GM18907 (cell line): ENCODE results near the gene IKBKE.

ENCODE experiments used
- ATAC-seq: cut with Tn5 transposase; IDR thresholded peaks from one replicate; pipeline ENCODE4 v1.9.1; 2021; ENCODE audit warnings: mild to moderate bottlenecking, moderate library complexity; ENCODE audit not compliant: unreplicated experiment

IKBKE gene

DNA sequence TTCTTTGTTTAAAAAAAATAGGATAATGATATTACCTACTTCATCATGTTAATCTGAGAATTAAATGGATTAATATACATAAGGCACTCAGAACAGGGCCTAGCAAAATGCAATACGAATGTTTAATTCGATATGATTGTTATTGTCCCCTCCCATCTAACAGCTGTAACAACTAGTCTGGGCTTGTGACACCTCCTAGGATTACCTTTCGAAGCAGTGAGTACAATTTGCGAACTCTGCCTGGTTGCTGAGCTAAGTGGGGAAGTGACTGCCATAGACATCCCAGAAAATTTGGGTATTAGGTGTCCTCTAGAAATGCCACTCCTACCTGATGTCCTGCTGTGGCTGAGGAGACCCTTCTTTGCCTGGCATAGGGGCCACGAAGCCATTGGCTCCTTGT lies 40.1 kb downstream of the IKBKE start:
- no peak for ATAC-seq

DNA sequence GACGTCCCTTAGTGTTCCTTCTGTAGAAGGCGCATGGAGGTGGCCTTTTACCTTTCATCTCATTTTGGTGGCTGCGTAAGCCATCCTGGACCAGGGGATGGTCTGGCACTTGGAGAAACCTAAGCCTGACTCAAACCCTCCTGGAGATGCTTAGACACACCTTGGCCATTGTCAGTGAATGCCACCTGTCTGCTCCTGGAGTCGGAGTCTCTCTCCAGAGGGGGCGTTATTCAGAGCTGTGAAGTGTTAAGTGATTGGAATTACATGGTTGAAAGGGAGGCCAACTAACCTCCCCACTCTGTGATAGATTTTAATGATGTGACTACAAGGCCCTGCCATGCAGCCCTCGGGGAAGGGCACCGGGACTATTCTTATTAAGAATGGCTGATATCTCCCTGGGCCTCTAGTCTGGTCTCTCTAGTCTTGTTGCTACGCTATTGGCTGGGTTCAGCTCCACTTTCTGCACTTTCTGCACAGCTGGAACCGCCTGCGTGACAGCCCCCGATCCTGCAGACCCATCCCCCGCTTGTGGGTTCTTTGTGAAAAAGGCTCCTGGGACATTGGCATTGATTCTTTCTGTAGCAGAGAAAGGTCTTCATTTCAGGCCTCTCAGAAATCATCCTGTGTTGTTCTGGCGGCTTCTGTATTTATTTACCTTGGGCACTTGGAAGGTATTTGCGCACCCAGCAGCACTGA lies 41.2 kb downstream of the IKBKE start:
- no peak for ATAC-seq

DNA sequence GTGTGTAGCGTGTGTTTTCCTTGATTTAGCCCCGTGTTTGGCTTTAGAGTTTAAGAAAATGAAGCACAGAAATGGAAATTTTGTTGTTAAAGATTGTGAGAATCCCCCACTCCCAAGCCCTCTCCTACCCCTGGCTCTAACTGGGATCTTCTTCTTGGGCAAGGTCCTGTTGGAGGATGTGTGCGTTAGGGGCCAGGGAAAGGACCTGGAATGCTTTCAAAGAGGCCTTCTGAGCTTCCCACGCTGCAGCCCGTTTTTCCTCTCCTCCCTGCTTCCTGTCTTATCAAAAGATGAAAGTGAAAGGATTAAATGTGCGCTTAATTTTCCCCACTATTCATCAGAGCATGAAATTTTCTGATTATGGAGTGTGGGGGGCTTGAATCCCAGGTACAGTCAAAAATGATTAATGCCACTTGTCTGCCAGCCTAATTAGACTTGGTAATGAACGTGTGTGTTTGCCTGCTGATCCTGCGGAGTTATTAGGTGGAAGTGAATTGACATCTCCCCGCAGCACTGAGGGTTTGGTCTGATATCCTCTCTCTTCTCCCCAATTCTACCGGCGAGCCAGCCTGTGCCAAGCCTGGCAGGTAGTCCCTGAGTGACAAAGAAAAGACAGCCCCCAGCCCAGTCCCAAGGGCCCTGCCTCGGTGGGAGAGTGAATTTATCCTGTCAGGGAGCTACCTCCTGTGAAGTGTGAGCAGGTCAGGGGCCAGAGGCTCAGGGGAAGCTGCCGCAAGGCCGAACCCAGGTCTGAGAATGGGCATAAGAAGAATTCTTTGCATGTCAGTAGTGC lies 42.0 kb downstream of the IKBKE start:
- ATAC-seq = no peak

DNA sequence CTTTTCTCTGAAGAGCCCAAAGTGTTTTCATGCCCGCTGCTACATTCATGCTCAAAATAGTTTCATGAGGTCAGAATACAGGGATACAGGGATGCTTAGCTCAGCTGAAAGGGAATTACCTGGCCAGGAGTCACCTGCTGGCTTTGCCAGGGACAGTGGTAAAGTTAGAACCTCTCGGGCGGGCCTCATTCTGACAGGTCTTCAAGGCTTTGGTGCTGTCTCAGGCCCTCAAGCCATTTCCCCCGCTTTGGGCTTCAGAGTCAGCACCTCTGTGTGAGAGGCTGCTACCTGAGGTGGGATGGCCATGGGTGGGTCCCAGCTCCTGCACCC lies 42.5 kb downstream of the IKBKE start:
- no peak for ATAC-seq

DNA sequence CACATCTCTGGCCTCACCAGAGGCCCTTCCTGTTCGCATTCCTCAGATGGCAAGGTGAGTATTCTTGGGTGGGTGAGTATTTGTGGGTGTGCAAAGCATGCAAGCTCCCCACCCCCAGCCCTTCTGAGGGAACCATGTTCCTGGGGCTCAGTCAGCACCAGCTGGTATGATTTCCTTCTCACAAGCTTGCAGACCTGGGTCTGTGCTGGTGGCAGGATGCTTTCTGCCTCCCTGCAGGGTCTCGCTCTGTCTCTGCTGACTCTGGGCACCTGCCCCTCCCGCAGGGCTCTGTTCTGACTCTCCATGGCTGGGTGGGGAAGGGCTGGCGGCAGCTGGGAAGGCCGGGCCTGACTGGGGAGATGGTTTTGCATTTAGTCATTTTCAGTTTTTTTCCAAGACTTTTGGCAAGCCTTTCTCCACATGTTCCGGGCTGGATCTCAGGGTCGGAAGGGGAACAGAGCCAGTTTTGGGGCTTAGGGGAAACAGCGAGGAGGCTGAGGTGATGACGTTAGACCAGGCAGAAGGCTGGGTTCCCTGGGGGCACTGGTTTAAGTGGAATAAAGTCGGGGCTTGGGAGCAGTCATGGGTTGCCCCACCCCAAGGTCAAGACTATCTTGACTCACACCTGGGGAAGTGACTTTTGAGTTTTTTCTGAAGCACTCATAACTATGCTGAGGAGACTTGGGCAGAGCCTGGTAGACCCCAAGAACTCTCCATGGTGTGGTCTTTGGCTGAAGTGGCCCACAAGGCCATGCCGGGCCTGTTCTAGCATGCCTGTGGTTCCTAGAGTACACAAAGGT lies 43.2 kb downstream of the IKBKE start:
- ATAC-seq = no peak

DNA sequence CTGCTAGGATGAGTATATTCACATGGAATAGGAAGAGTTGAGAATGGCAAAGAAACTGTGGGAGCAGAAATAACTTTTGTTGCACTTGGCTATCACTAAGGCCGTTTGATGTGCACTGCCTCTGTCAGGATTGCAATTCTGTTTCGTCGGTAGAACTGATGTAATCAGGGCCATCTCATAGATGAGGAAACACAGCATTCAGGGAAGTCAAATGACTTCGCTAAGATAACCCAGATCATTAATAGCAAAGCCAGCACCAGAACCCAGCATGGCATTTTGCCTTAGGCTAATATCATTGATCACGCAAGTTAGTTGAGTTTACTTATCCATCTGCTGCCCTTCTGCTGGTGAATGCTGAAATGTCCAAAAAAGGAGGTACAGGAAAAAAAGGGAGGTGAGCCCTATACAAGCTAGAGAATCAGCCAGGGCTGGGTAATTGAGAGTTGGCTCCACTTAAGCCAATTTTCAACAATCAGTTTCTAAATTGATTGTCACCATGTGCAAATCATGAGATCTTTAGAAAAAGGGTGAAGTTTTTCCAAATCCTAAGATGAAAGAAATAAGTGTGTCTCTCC lies 44.6 kb downstream of the IKBKE start:
- ATAC-seq = no peak

DNA sequence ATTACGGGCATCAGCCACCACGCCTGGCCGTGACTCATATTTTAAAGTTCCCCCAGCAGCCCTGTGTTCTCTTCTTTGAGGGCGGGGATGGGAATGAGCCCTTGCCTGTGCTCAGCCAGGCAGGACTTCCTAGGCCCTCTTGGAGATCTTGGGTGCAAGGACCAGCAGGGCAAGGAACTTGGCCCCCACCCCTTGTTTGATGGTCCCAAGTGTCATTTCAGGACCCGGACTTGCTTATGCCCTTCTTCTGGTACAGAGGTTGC lies 46.4 kb downstream of the IKBKE start:
- no peak for ATAC-seq

DNA sequence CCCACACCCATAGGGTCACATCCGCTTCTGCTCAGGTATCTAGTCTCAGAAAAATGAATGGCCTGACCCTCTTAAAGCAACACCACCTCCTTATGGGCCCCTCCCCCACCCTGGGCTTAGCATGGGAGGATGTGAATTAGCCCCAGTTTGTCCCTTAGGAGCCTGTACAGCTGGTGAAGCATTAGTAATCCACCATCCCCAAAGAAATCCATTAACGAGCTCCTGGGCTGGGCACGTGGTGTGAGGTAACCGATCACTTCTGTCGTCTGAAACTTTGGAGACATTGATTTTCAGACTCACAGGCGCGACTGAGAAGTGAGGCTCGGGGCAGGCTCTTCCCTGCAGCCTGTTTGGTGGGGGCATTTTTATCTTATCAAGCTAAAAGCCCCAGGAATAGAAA lies 47.5 kb downstream of the IKBKE start:
- no peak for ATAC-seq

DNA sequence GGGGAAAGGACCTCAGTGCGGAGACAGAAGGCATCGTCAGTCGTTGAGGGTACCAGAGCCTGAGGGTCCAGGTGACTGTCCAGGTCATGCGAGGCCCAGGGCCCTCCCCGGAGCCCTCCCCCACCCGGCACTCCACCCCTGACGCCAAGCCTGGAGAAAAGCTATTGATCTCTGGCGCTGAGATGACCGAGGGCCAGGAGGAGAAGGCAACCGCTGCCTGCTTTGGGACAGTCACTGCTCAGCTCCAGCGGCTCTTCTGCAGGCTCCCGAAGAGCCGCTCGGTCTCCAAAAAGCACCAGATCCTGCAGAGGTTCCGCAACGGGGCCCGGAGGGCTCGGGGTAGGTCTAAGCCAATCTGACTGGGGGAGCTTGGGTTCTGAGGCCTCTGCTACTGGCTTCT lies 47.9 kb downstream of the IKBKE start:
- ATAC-seq = no peak

DNA sequence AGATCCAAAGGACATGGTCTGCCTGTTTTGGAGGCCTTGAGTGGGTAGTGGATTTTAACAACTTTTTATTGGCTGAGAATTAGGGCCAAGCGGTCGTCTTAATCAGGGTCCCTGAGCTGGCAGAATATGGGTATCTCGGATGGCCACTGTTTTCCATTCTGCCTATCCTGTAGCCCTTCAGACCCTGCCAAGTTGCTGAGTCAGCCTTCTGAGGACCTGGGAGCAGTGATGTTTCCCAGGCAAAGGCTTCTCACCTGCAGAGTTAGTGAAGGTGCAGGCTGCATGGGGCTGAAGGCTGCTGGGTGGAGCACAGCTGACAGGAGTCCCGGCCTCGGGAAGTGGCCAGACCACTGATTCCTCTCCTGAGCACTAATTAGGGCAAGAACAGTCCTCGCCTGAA lies 48.5 kb downstream of the IKBKE start:
- ATAC-seq = no peak

DNA sequence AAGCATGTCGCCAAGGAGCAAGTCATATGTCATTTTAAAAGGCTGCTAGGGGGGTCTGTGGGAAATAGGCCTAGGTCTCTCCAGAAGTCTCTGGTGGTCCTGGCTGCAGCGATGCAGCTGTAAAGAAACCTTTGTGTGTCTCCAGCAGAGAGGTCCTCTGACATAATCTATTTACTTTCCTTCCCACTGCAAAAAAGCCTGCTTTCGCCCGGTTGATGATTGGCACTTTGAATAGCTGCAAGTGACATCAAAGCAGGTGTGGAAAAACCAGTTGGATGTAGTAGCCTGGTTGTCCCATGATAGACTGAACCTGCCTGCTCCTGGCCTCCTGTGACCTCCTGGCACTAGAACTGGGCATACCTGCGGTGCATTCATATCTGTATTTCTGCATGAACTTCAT lies 50.9 kb downstream of the IKBKE start:
- no peak for ATAC-seq

DNA sequence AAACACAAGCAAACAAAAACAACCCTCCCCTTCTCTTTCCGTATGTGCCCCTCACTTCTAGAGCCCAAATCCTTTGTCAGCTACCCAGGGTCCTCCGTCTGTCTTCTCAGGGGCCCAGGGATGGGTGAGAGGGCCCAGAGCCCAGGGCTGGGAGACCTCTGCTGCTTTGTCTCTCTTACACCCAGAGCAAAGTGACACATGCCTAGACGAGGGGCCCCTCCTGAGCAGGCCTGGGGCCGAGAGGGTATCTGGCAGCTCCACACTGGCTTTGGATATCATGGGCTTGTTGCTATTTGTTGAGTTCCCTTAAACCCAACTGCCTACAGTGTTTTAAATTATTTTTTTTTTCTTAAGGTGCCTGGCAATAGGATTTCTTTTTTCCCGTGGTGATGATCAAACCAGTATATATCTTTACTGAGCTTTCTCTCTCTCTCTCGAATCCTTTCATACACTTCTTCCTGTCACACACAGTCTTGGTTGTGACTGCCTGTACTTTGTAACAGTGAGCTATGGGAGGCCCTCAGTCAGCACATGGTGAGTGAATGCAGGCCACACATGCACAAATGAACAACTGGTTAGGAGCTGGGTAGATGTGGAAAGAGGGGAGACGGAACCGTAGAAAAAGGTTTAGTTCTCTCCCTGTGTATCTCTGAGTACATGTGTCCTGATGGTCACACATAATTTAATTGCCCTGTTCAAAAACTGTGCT lies 51.6 kb downstream of the IKBKE start:
- no peak for ATAC-seq

DNA sequence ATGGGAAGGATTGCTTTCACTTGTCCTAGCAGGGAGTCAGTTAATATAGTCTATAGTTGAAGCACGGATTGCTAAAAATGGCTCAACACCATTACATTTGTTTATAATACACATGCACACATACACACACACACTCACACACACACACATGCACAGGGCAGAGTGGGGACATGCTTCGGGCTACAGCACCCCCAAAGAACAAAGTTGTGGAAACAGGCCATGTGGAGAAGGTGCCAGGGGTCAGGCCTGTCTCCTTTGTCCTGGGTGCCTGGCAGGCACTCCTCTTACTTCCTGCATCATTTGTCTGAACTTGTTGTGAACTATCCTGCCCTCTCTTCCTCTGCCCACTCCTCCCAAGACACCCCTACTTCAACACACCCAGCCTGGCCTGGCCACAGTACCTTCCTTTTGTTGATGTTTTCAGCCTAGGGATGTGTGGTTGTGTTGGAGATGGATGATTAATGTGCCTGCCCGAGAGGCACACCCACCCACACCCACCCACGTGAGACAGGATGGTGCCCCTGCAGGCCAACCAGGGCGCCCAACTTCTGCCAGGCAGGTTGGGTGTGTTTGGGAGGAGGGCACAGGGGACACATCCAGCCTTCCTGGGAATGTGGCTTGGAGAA lies 54.6 kb downstream of the IKBKE start:
- no peak for ATAC-seq

DNA sequence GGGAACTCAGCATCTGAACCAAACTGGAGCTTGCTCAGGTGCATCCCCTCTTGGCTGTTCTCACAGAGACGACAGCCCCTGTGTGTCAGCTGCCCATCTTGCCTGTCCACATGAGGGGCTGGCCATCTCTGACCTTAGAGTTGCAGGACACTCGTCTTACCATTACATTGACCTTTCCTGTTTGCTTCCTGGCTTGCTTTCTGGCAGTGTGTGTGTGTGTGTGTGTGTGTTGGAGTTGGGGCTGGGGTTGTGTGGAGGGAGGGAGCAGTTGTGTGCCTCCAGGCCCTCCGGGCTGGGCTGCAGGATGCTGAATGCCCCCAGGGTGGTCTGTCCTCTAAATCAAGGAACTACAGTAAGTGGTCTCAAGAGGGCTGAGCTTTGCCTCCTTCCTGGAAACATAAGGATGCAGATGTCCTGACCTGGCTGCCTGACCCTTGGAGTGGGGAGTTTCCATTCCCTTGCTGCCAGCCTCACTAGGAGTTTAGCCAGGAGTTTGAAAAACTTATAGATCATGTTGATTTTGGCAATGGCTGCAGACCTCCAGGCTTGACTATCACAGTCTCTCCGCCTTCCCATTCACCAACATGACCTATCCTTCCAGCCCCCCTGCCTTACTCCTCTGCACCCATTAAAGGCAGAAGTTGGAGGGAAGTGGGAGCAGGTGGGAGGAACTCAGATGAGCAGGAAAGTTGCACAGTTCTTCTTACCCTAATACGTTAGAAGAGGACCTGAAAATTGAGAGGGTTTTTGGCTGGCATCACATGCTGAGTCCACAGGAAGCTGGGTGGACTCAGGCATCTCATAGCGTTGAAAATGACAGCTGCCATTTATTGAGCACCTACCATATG lies 56.0 kb downstream of the IKBKE start:
- no peak for ATAC-seq

DNA sequence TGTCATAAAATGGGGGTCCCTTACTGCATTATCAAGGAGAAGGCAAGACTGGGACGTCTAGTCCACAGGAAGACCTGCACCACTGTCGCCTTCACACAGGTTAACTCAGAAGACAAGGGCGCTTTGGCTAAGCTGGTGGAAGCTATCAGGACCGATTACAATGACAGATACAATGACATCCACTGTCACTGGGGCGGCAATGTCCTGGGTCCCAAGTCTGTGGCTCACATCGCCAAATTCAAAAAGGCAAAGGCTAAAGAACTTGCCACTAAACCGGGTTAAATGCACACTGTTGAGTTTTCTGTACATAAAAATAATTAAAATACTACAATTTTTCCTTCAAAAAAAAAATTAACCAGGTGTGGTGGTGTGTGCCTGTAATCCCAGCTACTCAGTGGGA lies 59.1 kb downstream of the IKBKE start:
- no peak for ATAC-seq

DNA sequence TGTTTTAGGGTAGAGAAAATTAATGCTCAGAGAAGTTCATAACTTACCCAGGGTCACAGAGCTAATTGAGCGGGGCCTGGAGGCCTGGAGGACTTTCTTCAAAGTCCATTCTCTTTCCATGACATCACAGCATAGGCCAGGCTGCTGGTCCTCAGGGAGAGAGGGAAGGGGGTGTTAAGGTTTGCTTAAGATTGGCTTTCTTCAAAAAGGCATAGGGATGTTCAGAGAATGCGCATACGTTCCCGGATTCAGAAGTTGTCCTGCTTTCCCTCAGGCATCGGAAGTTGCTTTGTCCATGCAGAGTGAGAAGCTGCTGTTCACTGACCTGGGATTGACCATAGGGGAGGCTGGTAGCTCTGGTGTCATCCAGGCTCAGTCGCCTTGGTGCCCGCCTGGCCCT lies 62.1 kb downstream of the IKBKE start:
- ATAC-seq = no peak

DNA sequence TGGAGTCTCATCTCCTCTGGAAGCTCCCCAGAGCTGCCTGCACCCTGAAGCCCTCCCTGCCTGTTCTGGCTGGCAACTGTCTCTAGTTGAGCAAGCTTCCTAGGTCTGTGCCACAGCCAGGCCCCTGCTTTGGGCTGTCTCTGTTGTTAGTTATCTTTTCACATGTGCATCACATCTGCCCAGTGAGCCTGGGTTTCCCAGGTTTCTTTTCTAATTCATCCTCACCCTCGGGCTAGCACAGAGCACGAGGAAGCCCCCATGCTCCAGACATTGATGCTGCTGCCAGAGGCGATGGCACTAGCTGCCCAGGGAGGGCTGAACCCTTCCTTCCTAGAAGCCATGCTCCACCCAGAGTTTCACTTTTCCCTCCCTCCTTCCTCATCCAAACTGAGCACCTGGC lies 64.3 kb downstream of the IKBKE start:
- ATAC-seq = no peak

DNA sequence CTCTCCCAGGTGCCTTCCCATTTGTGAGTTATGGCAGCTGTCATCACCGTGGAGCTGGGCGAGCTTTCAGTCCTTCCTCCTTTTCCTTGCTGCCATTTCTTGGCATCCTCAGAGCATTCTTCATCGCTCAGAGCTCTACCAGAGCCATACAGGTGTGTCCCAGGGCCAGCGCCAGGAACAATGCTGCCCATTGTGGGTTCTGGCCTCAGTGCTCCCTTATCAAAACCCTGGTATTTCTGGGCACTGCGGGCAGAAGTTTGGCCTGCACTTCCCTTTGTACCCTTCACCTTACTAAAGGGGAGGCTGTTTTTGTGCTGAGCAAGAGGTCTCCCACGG lies 65.5 kb downstream of the IKBKE start:
- no peak for ATAC-seq

DNA sequence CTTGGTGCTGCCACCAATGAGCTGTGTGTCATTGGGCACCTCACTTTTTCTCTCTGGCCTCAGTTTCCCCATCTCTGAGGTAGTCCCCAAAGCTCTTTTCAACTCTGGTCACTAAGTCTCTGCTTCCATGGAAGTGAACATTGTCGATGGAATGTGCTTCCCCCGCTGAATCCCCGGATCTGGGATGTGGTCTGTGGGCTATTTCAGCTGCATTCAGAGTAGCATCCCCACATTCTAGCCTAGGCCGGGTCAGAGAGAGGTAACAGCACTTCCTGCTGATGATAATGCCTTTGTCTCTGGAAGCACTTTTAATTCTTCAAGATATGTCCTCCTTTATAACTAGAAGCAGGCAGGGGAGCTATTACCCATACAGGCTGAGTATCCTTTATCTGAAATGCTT lies 66.9 kb downstream of the IKBKE start:
- ATAC-seq = no peak
